Measurements from ENCODE around the gene RPP14.

The RPP14 gene

DNA sequence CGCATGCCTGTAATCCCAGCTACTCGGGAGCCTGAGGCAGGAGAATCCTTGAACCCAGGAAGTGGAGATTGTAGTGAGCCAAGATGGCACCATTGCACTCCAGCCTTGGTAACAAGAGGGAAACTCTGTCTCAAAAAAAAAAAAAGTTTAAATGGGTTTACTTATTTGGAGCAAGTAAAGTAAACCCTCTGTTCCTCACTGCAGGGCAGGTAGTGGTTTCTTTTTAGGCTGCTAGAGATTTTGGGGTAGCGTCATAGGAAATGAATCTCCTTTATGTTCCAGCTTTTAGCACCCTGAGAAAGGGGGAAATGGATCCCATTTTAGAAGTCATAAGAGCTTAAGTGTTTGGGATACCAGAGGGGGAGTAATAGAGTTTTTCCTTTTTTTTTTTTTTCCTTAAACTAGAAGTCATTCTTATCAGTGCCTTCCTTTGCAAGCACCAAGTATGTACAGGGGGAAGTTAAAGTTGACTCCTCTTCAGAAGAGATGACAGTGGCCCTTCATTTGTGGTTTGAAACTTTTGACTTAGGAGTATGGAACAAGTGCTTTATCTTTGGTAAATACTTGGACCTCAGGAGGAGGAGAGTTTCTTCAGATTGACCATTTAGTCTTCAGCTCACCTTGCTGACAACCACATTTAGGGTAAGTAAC is 34.7 kb downstream of the RPP14 start:
- no peaks in the 10 kb centered on the region for H3K27me3 ChIP-seq (ENCODE audit: control insufficient read depth in 1 of 2, insufficient read depth in 2 of 2, low read length in 2 of 2)
- H3K27ac ChIP-seq (ENCODE audit: low read depth, low read length): no peak overlapping the region
- H3K4me3 ChIP-seq (ENCODE audit: low read depth in 1 of 2, low read length in 2 of 2): no peak overlapping the region
- no peaks in the 10 kb centered on the region for H3K36me3 ChIP-seq (ENCODE audit: control insufficient read depth in 1 of 2, insufficient read depth in 2 of 2, low read length in 2 of 2)
- no peaks in the 10 kb centered on the region for H3K9me3 ChIP-seq (ENCODE audit: control insufficient read depth in 1 of 2, low read length in 2 of 2)
- no peak overlapping the region for H3K9ac ChIP-seq (ENCODE audit: low read depth in 1 of 2, low read length in 2 of 2)
- H3K4me1 ChIP-seq (ENCODE audit: control insufficient read depth in 1 of 2, insufficient read depth in 2 of 2, low read length in 2 of 2): peaks cover 9 to 13% of the 10 kb centered on the region in 2 donors

DNA sequence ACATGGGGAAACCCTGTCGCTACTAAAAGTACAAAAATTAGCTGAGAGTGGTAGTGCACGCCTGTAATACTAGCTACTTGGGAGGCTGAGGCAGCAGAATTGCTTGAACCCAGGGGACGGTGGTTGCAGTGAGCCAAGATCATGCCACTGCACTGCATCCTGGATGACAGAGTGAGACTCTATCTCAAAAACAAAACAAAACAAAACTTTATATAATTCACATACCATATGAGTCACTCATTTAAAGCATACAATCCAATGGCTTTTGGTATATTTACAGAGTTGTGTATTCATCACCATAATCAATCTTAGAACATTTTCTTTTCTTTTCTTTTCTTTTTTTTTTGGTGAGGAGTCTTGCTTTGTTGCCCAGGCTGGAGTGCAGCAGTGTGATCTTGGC is 35.3 kb downstream of the RPP14 start:
- Histone ChIP-seq H3K9ac (ENCODE audit: low read depth in 1 of 2, low read length in 2 of 2) (no peak overlapping the region), H3K4me1 (ENCODE audit: control insufficient read depth in 1 of 2, insufficient read depth in 2 of 2, low read length in 2 of 2) (peaks cover 8 to 9% of the 10 kb centered on the region in 2 donors), H3K36me3 (ENCODE audit: control insufficient read depth in 1 of 2, insufficient read depth in 2 of 2, low read length in 2 of 2) (no peaks in the 10 kb centered on the region), H3K27ac (ENCODE audit: low read depth, low read length) (no peak overlapping the region), H3K4me3 (ENCODE audit: low read depth in 1 of 2, low read length in 2 of 2) (no peak overlapping the region), H3K9me3 (ENCODE audit: control insufficient read depth in 1 of 2, low read length in 2 of 2) (no peaks in the 10 kb centered on the region), H3K27me3 (ENCODE audit: control insufficient read depth in 1 of 2, insufficient read depth in 2 of 2, low read length in 2 of 2) (no peaks in the 10 kb centered on the region)

DNA sequence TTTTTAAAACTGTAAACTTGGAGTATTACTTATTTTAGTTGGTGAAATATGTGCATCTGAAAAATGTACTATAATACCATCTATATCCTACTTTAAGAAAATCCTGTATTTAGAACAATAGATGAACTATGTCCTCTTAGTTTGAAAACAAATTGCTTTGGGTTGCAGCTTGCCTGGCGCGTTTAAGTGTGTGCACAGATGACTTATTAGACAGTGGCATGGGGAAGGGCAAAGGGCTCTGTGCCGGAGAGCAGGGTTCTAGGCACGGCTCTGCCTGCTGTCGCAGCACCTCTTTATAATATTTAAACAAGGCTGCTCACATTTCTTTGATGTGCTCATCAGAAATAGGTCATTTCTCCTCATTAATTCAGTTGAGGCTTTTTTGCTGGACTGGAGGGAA is 36.6 kb downstream of the RPP14 start:
- Histone ChIP-seq H3K4me3 (ENCODE audit: low read depth in 1 of 2, low read length in 2 of 2) (no peak overlapping the region), H3K27ac (ENCODE audit: low read depth, low read length) (no peak overlapping the region), H3K9ac (ENCODE audit: low read depth in 1 of 2, low read length in 2 of 2) (no peak overlapping the region)

DNA sequence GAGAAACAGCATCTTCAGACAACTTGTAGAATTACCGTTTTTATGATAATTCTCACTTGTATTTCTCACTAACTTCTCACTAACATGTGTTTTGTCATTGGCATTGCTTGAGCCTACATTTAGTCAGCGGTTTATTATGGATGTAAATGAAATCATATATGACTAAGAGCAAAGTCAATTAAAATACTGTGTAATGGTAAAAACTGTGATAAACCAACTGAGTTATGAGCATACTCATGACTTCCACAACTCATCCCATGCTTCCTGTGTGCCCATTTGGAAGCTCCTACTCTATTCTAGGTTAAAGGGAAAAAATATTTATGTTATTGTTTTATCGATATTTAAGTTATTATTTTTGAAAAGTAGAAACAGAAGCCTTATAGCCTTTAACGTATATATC is 39.4 kb downstream of the RPP14 start:
- Histone ChIP-seq H3K4me3 (ENCODE audit: low read depth in 1 of 2, low read length in 2 of 2) (no peak overlapping the region), H3K27ac (ENCODE audit: low read depth, low read length) (no peak overlapping the region), H3K4me1 (ENCODE audit: control insufficient read depth in 1 of 2, insufficient read depth in 2 of 2, low read length in 2 of 2) (peaks cover 8 to 26% of the 10 kb centered on the region in 2 donors), H3K9me3 (ENCODE audit: control insufficient read depth in 1 of 2, low read length in 2 of 2) (no peaks in the 10 kb centered on the region), H3K27me3 (ENCODE audit: control insufficient read depth in 1 of 2, insufficient read depth in 2 of 2, low read length in 2 of 2) (no peaks in the 10 kb centered on the region), H3K36me3 (ENCODE audit: control insufficient read depth in 1 of 2, insufficient read depth in 2 of 2, low read length in 2 of 2) (no peaks in the 10 kb centered on the region), H3K9ac (ENCODE audit: low read depth in 1 of 2, low read length in 2 of 2) (no peak overlapping the region)

More for the DNA sequence above, 36.6 kb downstream of the RPP14 start:
- H3K4me1 ChIP-seq (ENCODE audit: control insufficient read depth in 1 of 2, insufficient read depth in 2 of 2, low read length in 2 of 2): peaks cover 8 to 9% of the 10 kb centered on the region in 2 donors
- H3K9me3 ChIP-seq (ENCODE audit: control insufficient read depth in 1 of 2, low read length in 2 of 2): no peaks in the 10 kb centered on the region
- H3K36me3 ChIP-seq (ENCODE audit: control insufficient read depth in 1 of 2, insufficient read depth in 2 of 2, low read length in 2 of 2): no peaks in the 10 kb centered on the region
- no peaks in the 10 kb centered on the region for H3K27me3 ChIP-seq (ENCODE audit: control insufficient read depth in 1 of 2, insufficient read depth in 2 of 2, low read length in 2 of 2)

DNA sequence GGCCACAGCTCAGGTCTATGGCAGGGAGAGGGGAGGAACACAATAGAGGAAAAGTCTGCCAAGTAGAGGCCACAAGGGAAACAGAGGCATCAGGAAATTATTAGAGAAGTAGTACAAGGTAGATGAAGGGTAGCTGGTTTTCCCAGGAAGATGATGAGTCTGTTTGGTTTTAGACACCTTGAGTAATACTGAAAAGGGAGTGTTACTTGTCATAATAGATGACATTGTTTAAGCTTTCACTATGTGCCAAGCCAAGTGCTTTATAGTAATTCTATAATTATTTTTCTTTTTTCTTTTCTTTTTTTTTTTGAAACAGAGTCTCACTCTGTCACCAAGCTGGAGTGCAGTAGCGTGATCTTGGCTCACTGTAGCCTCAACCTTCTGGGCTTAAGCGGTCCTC is 40.3 kb downstream of the RPP14 start:
- H3K36me3 ChIP-seq (ENCODE audit: control insufficient read depth in 1 of 2, insufficient read depth in 2 of 2, low read length in 2 of 2): no peaks in the 10 kb centered on the region
- peaks cover 8 to 27% of the 10 kb centered on the region in 2 donors for H3K4me1 ChIP-seq (ENCODE audit: control insufficient read depth in 1 of 2, insufficient read depth in 2 of 2, low read length in 2 of 2)
- H3K27me3 ChIP-seq (ENCODE audit: control insufficient read depth in 1 of 2, insufficient read depth in 2 of 2, low read length in 2 of 2): no peaks in the 10 kb centered on the region
- H3K4me3 ChIP-seq (ENCODE audit: low read depth in 1 of 2, low read length in 2 of 2): no peak overlapping the region
- H3K27ac ChIP-seq (ENCODE audit: low read depth, low read length): no peak overlapping the region
- H3K9ac ChIP-seq (ENCODE audit: low read depth in 1 of 2, low read length in 2 of 2): no peak overlapping the region
- no peaks in the 10 kb centered on the region for H3K9me3 ChIP-seq (ENCODE audit: control insufficient read depth in 1 of 2, low read length in 2 of 2)

DNA sequence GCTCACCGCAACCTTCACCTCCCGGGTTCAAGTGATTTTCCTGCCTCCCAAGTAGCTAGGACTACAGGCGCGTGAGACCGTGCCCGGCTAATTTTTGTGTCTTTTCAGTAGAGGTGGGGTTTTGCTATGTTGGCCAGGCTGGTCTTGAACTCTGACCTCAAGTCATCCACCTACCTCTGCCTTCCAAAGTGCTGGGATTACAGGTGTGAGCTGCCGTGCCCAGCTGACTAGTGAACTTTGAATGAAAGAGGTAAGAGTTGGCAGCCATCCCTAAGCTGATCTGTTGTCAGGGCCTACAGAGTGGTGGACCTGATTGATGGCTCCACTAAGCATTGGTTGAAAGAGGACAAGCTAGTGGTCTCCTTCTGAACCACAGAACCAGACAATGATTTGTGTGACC is 41.9 kb downstream of the RPP14 start:
- Histone ChIP-seq H3K36me3 (ENCODE audit: control insufficient read depth in 1 of 2, insufficient read depth in 2 of 2, low read length in 2 of 2) (no peaks in the 10 kb centered on the region), H3K4me1 (ENCODE audit: control insufficient read depth in 1 of 2, insufficient read depth in 2 of 2, low read length in 2 of 2) (peaks cover 5 to 23% of the 10 kb centered on the region in 2 donors), H3K4me3 (ENCODE audit: low read depth in 1 of 2, low read length in 2 of 2) (no peak overlapping the region), H3K27me3 (ENCODE audit: control insufficient read depth in 1 of 2, insufficient read depth in 2 of 2, low read length in 2 of 2) (no peaks in the 10 kb centered on the region), H3K9ac (ENCODE audit: low read depth in 1 of 2, low read length in 2 of 2) (no peak overlapping the region), H3K27ac (ENCODE audit: low read depth, low read length) (no peak overlapping the region), H3K9me3 (ENCODE audit: control insufficient read depth in 1 of 2, low read length in 2 of 2) (no peaks in the 10 kb centered on the region)

DNA sequence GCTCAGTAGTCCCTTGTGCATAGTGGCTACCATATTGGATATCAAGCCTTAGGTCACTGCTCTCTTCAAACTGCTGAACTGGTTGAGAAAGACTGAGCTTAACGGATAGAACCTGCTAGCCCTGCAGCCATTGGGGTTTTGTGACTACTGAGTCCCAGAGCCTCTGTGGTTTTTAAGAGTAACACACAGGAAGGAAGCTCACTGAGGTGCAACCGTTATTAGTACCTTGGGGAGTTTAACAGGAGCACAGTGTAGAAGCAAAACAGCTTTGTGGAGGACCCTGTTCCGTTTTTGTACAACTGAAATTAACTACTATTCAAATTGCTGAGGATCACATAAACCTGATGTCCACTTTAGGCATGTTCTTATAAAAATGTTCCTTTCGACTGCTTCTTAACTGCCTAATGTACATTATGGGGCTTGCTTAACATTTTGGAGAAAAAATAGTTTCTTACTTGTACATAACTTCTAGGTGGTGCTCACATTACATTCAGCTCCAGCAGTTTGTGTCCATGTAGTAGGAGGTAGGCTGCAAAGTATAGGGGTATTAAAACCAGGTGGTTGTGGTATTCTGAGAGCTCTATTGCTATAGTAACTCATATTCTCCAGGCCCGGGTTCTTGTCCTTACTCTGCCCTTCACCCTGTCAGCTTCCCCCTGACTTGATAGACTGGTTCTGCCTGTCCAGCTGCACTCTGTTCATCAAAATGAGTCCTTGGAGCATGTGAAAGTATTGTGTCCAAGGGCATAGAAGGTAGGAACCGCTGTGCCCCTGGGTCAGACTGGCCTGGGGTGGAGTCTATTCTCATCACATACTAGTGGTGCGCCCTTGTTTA is 44.0 kb downstream of the RPP14 start:
- no peak overlapping the region for H3K27ac ChIP-seq (ENCODE audit: low read depth, low read length)
- no peaks in the 10 kb centered on the region for H3K9me3 ChIP-seq (ENCODE audit: control insufficient read depth in 1 of 2, low read length in 2 of 2)
- no peaks in the 10 kb centered on the region for H3K27me3 ChIP-seq (ENCODE audit: control insufficient read depth in 1 of 2, insufficient read depth in 2 of 2, low read length in 2 of 2)
- H3K4me1 ChIP-seq (ENCODE audit: control insufficient read depth in 1 of 2, insufficient read depth in 2 of 2, low read length in 2 of 2): peaks cover 0 to 23% of the 10 kb centered on the region in 2 donors
- H3K9ac ChIP-seq (ENCODE audit: low read depth in 1 of 2, low read length in 2 of 2): no peak overlapping the region
- H3K4me3 ChIP-seq (ENCODE audit: low read depth in 1 of 2, low read length in 2 of 2): no peak overlapping the region
- H3K36me3 ChIP-seq (ENCODE audit: control insufficient read depth in 1 of 2, insufficient read depth in 2 of 2, low read length in 2 of 2): no peaks in the 10 kb centered on the region

DNA sequence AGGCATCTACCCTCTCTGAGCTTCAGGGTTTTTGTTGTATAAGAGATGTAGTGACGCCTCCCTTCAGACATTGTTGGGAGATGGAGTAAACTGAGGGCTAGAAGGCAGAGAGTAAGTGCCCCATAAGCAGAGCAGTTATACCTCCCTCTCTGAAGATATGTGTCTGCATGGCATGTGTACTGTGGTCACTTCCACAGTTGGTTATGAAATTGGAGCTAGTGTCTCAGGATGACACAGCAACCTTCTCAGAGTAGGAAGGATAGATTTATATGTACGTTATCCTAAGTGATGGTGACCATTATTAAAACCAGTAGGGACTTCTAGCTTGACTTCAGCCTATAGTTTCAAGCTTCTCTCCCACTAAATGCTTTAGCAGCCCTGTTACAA is 44.6 kb downstream of the RPP14 start:
- Histone ChIP-seq H3K27ac (ENCODE audit: low read depth, low read length) (no peak overlapping the region), H3K36me3 (ENCODE audit: control insufficient read depth in 1 of 2, insufficient read depth in 2 of 2, low read length in 2 of 2) (no peaks in the 10 kb centered on the region), H3K4me3 (ENCODE audit: low read depth in 1 of 2, low read length in 2 of 2) (no peak overlapping the region), H3K9ac (ENCODE audit: low read depth in 1 of 2, low read length in 2 of 2) (no peak overlapping the region), H3K4me1 (ENCODE audit: control insufficient read depth in 1 of 2, insufficient read depth in 2 of 2, low read length in 2 of 2) (peaks cover 3 to 23% of the 10 kb centered on the region in 2 donors), H3K9me3 (ENCODE audit: control insufficient read depth in 1 of 2, low read length in 2 of 2) (no peaks in the 10 kb centered on the region), H3K27me3 (ENCODE audit: control insufficient read depth in 1 of 2, insufficient read depth in 2 of 2, low read length in 2 of 2) (no peaks in the 10 kb centered on the region)

DNA sequence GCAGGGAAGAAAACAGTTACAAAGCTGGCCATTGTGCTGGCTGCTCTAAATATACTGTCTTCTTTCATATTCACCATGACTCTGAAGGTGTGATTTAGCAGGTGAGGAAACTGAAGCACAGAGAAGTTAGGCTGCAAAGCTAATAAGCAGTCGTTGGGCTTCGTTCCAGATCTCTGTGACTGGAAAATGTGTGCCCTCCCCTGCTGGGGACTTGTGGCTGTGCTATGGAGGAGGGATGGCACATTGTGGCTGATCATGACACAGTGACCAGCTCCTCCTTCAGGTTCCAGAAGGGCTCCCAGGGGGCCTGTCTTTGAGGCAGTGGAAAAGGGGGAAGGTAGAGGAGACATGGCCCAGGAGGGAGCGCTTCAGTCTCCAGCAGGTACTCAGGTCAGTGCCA is 45.9 kb downstream of the RPP14 start:
- no peaks in the 10 kb centered on the region for H3K27me3 ChIP-seq (ENCODE audit: control insufficient read depth in 1 of 2, insufficient read depth in 2 of 2, low read length in 2 of 2)
- H3K9ac ChIP-seq (ENCODE audit: low read depth in 1 of 2, low read length in 2 of 2): no peak overlapping the region
- H3K36me3 ChIP-seq (ENCODE audit: control insufficient read depth in 1 of 2, insufficient read depth in 2 of 2, low read length in 2 of 2): no peaks in the 10 kb centered on the region
- no peaks in the 10 kb centered on the region for H3K9me3 ChIP-seq (ENCODE audit: control insufficient read depth in 1 of 2, low read length in 2 of 2)
- peaks cover 11 to 23% of the 10 kb centered on the region in 2 donors for H3K4me1 ChIP-seq (ENCODE audit: control insufficient read depth in 1 of 2, insufficient read depth in 2 of 2, low read length in 2 of 2)
- no peak overlapping the region for H3K4me3 ChIP-seq (ENCODE audit: low read depth in 1 of 2, low read length in 2 of 2)
- no peak overlapping the region for H3K27ac ChIP-seq (ENCODE audit: low read depth, low read length)

DNA sequence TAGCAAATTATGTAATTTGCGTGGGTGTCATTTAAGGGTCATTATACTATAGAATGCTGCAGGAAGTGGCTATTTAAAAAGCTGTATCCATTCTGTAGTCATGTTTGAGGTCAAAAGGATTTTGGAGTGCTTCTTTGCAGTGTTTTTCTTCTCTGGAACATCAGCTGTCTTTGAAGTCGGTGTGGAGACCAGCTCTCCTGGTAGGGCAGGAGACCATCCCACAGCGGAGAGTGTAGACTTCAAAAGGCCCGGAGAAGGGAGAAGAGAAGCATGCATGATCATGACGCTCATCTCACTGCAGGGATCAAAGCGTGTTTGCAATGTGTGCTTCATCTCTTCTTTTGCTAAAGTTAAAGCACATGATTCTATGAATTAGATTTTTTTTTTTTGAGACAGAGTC is 46.6 kb downstream of the RPP14 start:
- H3K27me3 ChIP-seq (ENCODE audit: control insufficient read depth in 1 of 2, insufficient read depth in 2 of 2, low read length in 2 of 2): no peaks in the 10 kb centered on the region
- H3K4me1 ChIP-seq (ENCODE audit: control insufficient read depth in 1 of 2, insufficient read depth in 2 of 2, low read length in 2 of 2): peaks cover 11 to 23% of the 10 kb centered on the region in 2 donors
- H3K27ac ChIP-seq (ENCODE audit: low read depth, low read length): no peak overlapping the region
- H3K4me3 ChIP-seq (ENCODE audit: low read depth in 1 of 2, low read length in 2 of 2): no peak overlapping the region
- no peaks in the 10 kb centered on the region for H3K9me3 ChIP-seq (ENCODE audit: control insufficient read depth in 1 of 2, low read length in 2 of 2)
- no peaks in the 10 kb centered on the region for H3K36me3 ChIP-seq (ENCODE audit: control insufficient read depth in 1 of 2, insufficient read depth in 2 of 2, low read length in 2 of 2)
- H3K9ac ChIP-seq (ENCODE audit: low read depth in 1 of 2, low read length in 2 of 2): no peak overlapping the region

Data from duodenal mucosa (tissue), 2 donors.